K562 (cell line): ENCODE results near the gene WDR64. TPM values are rescaled to one million over a fixed set of nuclear protein-coding genes. Genes with fewer than 3 reads are reported as not detected.

ENCODE experiments used
- BRD4 ChIP-seq: fragments of 200-600 bp; sonication (generic); IDR thresholded peaks from 2 replicates; pipeline ENCODE4 v1.6.1; 2017; ENCODE audit warnings: inconsistent platforms
- L3MBTL2 ChIP-seq: fragments of 450-650 bp; IDR thresholded peaks from 2 replicates; pipeline ENCODE4 v1.6.1; 2016; ENCODE audit warnings: mild to moderate bottlenecking, moderate library complexity
- MAZ ChIP-seq, 2 experiments: fragments of 450-650 bp in 1 of 2; sonication (generic) in 1 of 2; formaldehyde crosslinking; IDR thresholded peaks in 1 of 2; conservative IDR thresholded peaks in 1 of 2; 2 replicates each; pipeline versions ENCODE4 v1.4.0 to v1.5.0; 2020; ENCODE audit warnings: mild to moderate bottlenecking in 1 of 2, missing genetic modification reagents in 1 of 2
- RAD21 ChIP-seq, 2 experiments: fragments of 250-450 bp in 1 of 2; fragments of 450-650 bp in 1 of 2; sonication (Bioruptor Pico) in 1 of 2; formaldehyde crosslinking in 1 of 2; IDR thresholded peaks in 1 of 2; conservative IDR thresholded peaks in 1 of 2; 2 replicates each; pipeline versions ENCODE4 v1.4.0 to v1.8.0; 2020 to 2022; ENCODE audit warnings: mild to moderate bottlenecking in 2 of 2, moderate library complexity in 1 of 2
- SMAD3 ChIP-seq: fragments of 450-650 bp; formaldehyde crosslinking; conservative IDR thresholded peaks from 2 replicates; pipeline ENCODE4 v1.4.0; 2020; ENCODE audit warnings: mild to moderate bottlenecking
- ZFP36 ChIP-seq: fragments of 150-350 bp; IDR thresholded peaks from 2 replicates; pipeline ENCODE4 v1.6.1; 2018; ENCODE audit warnings: low read length, low read depth; ENCODE audit not compliant: partially characterized antibody
- ZNF644 ChIP-seq: fragments of 200-800 bp; sonication (Bioruptor generic); IDR thresholded peaks from 2 replicates; pipeline ENCODE4 v1.6.1; 2016; ENCODE audit warnings: low read depth, missing genetic modification characterization, missing compliant biosample characterization
- polyA plus RNA-seq, 8 experiments: library from polyadenylated mRNA; depleted of rRNA in 4 of 8; stranded (reverse) in 5 of 8; unstranded in 3 of 8; fragments of >200 nt; fragmentation: Nextera tagmentation in 2 of 8; fragmentation: Illumina TruSeq in 1 of 8; extraction: Ambion mirVana in 2 of 8; extraction: Trizol in 1 of 8; gene quantifications; 2 replicates each; pipeline versions ENCODE4 v1.2.1 to v1.2.3, GENCODE V29; 2011 to 2014; ENCODE audit warnings: inconsistent platforms in 1 of 8, missing spikeins in 1 of 8
- total RNA-seq, 7 experiments: library from RNA; depleted of rRNA in 6 of 7; stranded (reverse); fragments of >200 nt in 6 of 7; fragmentation: Illumina TruSeq in 2 of 7; extraction: Trizol in 2 of 7; gene quantifications; 2 replicates each; pipeline versions ENCODE4 v1.2.1 to v1.2.3, GENCODE V29; 2011 to 2021; ENCODE audit warnings: low replicate concordance in 1 of 7
- TF ChIP-seq, protein P1 (sequence below): fragments of 250-450 bp; sonication (Bioruptor Pico); IDR thresholded peaks from 2 replicates; pipeline ENCODE4 v1.8.0; 2022; ENCODE audit warnings: moderate library complexity, mild to moderate bottlenecking, inconsistent platforms
- TF ChIP-seq, protein P2 (sequence below): fragments of 250-450 bp; sonication (Bioruptor Pico); IDR thresholded peaks from 2 replicates; pipeline ENCODE4 v1.8.0; 2021; ENCODE audit warnings: borderline replicate concordance, mild to moderate bottlenecking, moderate library complexity; ENCODE audit not compliant: poor library complexity, severe bottlenecking
- TF ChIP-seq, protein P3 (sequence below), 2 experiments: fragments of 250-450 bp in 1 of 2; fragments of 450-650 bp in 1 of 2; sonication (Bioruptor Pico) in 1 of 2; IDR thresholded peaks; 2 replicates each; pipeline versions ENCODE4 v1.6.1 to v1.8.0; 2016 to 2021; ENCODE audit warnings: mild to moderate bottlenecking in 2 of 2, moderate library complexity in 2 of 2, missing compliant biosample characterization in 1 of 2, missing genetic modification characterization in 1 of 2
- TF ChIP-seq, protein P4 (sequence below): fragments of 450-650 bp; IDR thresholded peaks from 2 replicates; pipeline ENCODE4 v1.6.1; 2016; ENCODE audit warnings: mild to moderate bottlenecking, moderate library complexity

WDR64 gene
- total and polyA plus RNA-seq, 9 of the 15 experiments (the other 6 are each of a cell fraction or from before 2014, with no cell fraction given) = 0.06 to 0.29 (median 0.19) TPM; not detected in 5

DNA sequence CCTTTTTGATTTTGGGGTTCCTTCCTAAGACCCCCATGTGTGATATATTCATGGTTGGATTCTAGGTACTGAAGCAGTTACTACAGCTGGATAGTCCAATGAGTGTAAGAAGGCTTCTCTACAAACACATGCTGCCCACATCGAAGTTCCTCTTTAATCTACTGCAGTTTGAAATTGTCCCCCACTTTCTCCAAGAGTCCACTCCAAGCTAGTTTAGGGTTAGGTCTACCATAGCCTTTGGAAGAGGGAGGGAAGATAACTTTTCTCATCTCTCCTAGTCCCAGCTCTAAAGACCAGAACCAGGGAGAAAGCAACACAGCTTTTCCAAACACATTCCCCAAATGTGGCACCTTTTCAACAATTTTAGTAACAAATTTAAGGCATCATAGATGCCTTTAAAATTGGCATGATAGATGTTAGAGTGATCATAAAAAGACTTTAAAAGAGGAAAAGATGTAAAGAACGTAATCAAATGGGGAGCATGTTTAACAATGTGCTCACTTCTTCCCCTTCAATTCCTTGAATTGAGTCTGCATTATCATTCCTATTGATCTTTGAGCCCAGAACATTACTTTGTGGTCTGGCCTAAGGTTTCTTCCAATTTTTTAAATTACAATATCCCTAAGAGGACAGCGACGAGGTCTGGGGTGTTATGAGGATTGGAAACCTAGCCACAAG lies 194.9 kb downstream of the WDR64 start (continued):
- TF ChIP-seq, protein P1, sequence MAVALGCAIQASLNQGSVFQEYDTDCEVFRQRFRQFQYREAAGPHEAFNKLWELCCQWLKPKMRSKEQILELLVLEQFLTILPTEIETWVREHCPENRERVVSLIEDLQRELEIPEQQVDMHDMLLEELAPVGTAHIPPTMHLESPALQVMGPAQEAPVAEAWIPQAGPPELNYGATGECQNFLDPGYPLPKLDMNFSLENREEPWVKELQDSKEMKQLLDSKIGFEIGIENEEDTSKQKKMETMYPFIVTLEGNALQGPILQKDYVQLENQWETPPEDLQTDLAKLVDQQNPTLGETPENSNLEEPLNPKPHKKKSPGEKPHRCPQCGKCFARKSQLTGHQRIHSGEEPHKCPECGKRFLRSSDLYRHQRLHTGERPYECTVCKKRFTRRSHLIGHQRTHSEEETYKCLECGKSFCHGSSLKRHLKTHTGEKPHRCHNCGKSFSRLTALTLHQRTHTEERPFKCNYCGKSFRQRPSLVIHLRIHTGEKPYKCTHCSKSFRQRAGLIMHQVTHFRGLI (CRISPR knock-in tag) = no peak
- TF ChIP-seq, protein P2, sequence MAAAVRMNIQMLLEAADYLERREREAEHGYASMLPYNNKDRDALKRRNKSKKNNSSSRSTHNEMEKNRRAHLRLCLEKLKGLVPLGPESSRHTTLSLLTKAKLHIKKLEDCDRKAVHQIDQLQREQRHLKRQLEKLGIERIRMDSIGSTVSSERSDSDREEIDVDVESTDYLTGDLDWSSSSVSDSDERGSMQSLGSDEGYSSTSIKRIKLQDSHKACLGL (CRISPR knock-in tag) = no peak
- TF ChIP-seq, protein P3, sequence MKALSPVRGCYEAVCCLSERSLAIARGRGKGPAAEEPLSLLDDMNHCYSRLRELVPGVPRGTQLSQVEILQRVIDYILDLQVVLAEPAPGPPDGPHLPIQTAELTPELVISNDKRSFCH (CRISPR knock-in tag; IDR thresholded peaks at IDR 0.05) = no peak
- TF ChIP-seq, protein P3 (tag; IDR thresholded peaks at IDR 0.05) = no peak; the same call in 1 of the 2 replicates
- TF ChIP-seq ZFP36 (no peak), L3MBTL2 (peak; percentile 58), BRD4 (no peak), RAD21 (CRISPR knock-in tag; conservative IDR thresholded peaks at IDR 0.05 in 1 of 2, IDR thresholded peaks at IDR 0.05 in 1 of 2) (0 out of 4 replicates have a peak, but pooled peaks of 1 of the 2 experiments have one; percentile 4), SMAD3 (no peak), MAZ (CRISPR knock-in tag; conservative IDR thresholded peaks at IDR 0.05 in 1 of 2, IDR thresholded peaks at IDR 0.05 in 1 of 2) (0 out of 4 replicates have a peak, but pooled peaks of 1 of the 2 experiments have one; percentile 3), ZNF644 (0 out of 2 replicates have a peak, but pooled peaks have one; percentile 23)
- TF ChIP-seq, protein P4, sequence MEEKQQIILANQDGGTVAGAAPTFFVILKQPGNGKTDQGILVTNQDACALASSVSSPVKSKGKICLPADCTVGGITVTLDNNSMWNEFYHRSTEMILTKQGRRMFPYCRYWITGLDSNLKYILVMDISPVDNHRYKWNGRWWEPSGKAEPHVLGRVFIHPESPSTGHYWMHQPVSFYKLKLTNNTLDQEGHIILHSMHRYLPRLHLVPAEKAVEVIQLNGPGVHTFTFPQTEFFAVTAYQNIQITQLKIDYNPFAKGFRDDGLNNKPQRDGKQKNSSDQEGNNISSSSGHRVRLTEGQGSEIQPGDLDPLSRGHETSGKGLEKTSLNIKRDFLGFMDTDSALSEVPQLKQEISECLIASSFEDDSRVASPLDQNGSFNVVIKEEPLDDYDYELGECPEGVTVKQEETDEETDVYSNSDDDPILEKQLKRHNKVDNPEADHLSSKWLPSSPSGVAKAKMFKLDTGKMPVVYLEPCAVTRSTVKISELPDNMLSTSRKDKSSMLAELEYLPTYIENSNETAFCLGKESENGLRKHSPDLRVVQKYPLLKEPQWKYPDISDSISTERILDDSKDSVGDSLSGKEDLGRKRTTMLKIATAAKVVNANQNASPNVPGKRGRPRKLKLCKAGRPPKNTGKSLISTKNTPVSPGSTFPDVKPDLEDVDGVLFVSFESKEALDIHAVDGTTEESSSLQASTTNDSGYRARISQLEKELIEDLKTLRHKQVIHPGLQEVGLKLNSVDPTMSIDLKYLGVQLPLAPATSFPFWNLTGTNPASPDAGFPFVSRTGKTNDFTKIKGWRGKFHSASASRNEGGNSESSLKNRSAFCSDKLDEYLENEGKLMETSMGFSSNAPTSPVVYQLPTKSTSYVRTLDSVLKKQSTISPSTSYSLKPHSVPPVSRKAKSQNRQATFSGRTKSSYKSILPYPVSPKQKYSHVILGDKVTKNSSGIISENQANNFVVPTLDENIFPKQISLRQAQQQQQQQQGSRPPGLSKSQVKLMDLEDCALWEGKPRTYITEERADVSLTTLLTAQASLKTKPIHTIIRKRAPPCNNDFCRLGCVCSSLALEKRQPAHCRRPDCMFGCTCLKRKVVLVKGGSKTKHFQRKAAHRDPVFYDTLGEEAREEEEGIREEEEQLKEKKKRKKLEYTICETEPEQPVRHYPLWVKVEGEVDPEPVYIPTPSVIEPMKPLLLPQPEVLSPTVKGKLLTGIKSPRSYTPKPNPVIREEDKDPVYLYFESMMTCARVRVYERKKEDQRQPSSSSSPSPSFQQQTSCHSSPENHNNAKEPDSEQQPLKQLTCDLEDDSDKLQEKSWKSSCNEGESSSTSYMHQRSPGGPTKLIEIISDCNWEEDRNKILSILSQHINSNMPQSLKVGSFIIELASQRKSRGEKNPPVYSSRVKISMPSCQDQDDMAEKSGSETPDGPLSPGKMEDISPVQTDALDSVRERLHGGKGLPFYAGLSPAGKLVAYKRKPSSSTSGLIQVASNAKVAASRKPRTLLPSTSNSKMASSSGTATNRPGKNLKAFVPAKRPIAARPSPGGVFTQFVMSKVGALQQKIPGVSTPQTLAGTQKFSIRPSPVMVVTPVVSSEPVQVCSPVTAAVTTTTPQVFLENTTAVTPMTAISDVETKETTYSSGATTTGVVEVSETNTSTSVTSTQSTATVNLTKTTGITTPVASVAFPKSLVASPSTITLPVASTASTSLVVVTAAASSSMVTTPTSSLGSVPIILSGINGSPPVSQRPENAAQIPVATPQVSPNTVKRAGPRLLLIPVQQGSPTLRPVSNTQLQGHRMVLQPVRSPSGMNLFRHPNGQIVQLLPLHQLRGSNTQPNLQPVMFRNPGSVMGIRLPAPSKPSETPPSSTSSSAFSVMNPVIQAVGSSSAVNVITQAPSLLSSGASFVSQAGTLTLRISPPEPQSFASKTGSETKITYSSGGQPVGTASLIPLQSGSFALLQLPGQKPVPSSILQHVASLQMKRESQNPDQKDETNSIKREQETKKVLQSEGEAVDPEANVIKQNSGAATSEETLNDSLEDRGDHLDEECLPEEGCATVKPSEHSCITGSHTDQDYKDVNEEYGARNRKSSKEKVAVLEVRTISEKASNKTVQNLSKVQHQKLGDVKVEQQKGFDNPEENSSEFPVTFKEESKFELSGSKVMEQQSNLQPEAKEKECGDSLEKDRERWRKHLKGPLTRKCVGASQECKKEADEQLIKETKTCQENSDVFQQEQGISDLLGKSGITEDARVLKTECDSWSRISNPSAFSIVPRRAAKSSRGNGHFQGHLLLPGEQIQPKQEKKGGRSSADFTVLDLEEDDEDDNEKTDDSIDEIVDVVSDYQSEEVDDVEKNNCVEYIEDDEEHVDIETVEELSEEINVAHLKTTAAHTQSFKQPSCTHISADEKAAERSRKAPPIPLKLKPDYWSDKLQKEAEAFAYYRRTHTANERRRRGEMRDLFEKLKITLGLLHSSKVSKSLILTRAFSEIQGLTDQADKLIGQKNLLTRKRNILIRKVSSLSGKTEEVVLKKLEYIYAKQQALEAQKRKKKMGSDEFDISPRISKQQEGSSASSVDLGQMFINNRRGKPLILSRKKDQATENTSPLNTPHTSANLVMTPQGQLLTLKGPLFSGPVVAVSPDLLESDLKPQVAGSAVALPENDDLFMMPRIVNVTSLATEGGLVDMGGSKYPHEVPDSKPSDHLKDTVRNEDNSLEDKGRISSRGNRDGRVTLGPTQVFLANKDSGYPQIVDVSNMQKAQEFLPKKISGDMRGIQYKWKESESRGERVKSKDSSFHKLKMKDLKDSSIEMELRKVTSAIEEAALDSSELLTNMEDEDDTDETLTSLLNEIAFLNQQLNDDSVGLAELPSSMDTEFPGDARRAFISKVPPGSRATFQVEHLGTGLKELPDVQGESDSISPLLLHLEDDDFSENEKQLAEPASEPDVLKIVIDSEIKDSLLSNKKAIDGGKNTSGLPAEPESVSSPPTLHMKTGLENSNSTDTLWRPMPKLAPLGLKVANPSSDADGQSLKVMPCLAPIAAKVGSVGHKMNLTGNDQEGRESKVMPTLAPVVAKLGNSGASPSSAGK = peak; percentile 52
